Trophoblast cell (in vitro differentiated cells and primary cell): ENCODE results near the gene YBX2.

Source experiments
- DNase-seq, 2 donors: peaks; one replicate each; pipeline ENCODE4 v3.0.0-alpha.2; 2016
- H2AFZ ChIP-seq: 2 replicates; pipeline ENCODE4 v1.6.1; 2013; ENCODE audit warnings: low read length, moderate library complexity, mild to moderate bottlenecking; ENCODE audit not compliant: insufficient read depth, poor library complexity
- H2AK5ac ChIP-seq: 2 replicates; pipeline ENCODE4 v1.6.1; 2013; ENCODE audit warnings: mild to moderate bottlenecking, low read length
- H2BK120ac ChIP-seq: 2 replicates; pipeline ENCODE4 v1.6.1; 2013; ENCODE audit warnings: low read length, mild to moderate bottlenecking, moderate library complexity; ENCODE audit not compliant: insufficient read depth, poor library complexity
- H2BK12ac ChIP-seq: 2 replicates; pipeline ENCODE4 v1.6.1; 2013; ENCODE audit warnings: mild to moderate bottlenecking, low read length, moderate library complexity
- H2BK5ac ChIP-seq: 2 replicates; pipeline ENCODE4 v1.6.1; 2013; ENCODE audit warnings: low read length, low read depth, moderate library complexity, mild to moderate bottlenecking; ENCODE audit not compliant: poor library complexity
- H3K14ac ChIP-seq: 2 replicates; pipeline ENCODE4 v1.6.1; 2013; ENCODE audit warnings: mild to moderate bottlenecking, low read length
- H3K18ac ChIP-seq: 2 replicates; pipeline ENCODE4 v1.6.1; 2013; ENCODE audit warnings: mild to moderate bottlenecking, low read length
- H3K23ac ChIP-seq: 2 replicates; pipeline ENCODE4 v1.6.1; 2013; ENCODE audit warnings: low read length
- H3K27ac ChIP-seq: 2 replicates; pipeline ENCODE4 v1.5.1; 2013; ENCODE audit warnings: low read depth, mild to moderate bottlenecking, inconsistent platforms, low read length, moderate library complexity
- H3K27me3 ChIP-seq: 2 replicates; pipeline ENCODE4 v1.6.1; 2013; ENCODE audit warnings: inconsistent platforms, mild to moderate bottlenecking, low read length, moderate library complexity; ENCODE audit not compliant: insufficient read depth
- H3K36me3 ChIP-seq, 2 experiments: 1 replicate in 1 of 2; 2 replicates in 1 of 2; pipeline ENCODE4 v1.6.1; 2013; ENCODE audit warnings: low read length in 2 of 2, mild to moderate bottlenecking in 2 of 2, moderate library complexity in 1 of 2; ENCODE audit not compliant: insufficient read depth in 2 of 2, control insufficient read depth in 1 of 2
- H3K4ac ChIP-seq: 2 replicates; pipeline ENCODE4 v1.6.1; 2013; ENCODE audit warnings: low read depth, mild to moderate bottlenecking, low read length, moderate library complexity
- H3K4me1 ChIP-seq, 2 experiments: 1 replicate in 1 of 2; 2 replicates in 1 of 2; pipeline ENCODE4 v1.6.1; 2013; ENCODE audit warnings: low read length in 2 of 2, mild to moderate bottlenecking in 2 of 2, moderate library complexity in 1 of 2; ENCODE audit not compliant: insufficient read depth in 2 of 2, control insufficient read depth in 1 of 2
- H3K4me2 ChIP-seq: 2 replicates; pipeline ENCODE4 v1.6.1; 2013; ENCODE audit warnings: inconsistent platforms, mild to moderate bottlenecking, low read length, moderate library complexity
- H3K4me3 ChIP-seq: 2 replicates; pipeline ENCODE4 v1.5.1; 2013; ENCODE audit warnings: mild to moderate bottlenecking, low read depth, low read length, inconsistent platforms
- H3K79me1 ChIP-seq: one replicate; pipeline ENCODE4 v1.6.1; 2013; ENCODE audit warnings: low read length
- H3K79me2 ChIP-seq: 2 replicates; pipeline ENCODE4 v1.6.1; 2013; ENCODE audit warnings: low read length, mild to moderate bottlenecking; ENCODE audit not compliant: control insufficient read depth, insufficient read depth, poor library complexity
- H3K9ac ChIP-seq: 2 replicates; pipeline ENCODE4 v1.6.1; 2013; ENCODE audit warnings: mild to moderate bottlenecking, low read length
- H3K9me3 ChIP-seq: 2 replicates; pipeline ENCODE4 v1.6.1; 2013; ENCODE audit warnings: low read depth, mild to moderate bottlenecking, control low read depth, inconsistent platforms, low read length; ENCODE audit not compliant: insufficient read depth
- H4K12ac ChIP-seq: 2 replicates; pipeline ENCODE4 v1.6.1; 2013; ENCODE audit warnings: low read depth, mild to moderate bottlenecking, low read length, moderate library complexity
- H4K8ac ChIP-seq: 2 replicates; pipeline ENCODE4 v1.6.1; 2013; ENCODE audit warnings: low read depth, mild to moderate bottlenecking, low read length, moderate library complexity
- H4K91ac ChIP-seq: one replicate; pipeline ENCODE4 v1.6.1; 2013; ENCODE audit warnings: low read depth, mild to moderate bottlenecking, low read length, moderate library complexity
- WGBS: extraction: QIAGEN DNeasy Blood & Tissue Kit; methylation state at CpG from one replicate; pipeline ENCODE4 v1.1.7; 2013; ENCODE audit warnings: missing lambda C conversion rate; ENCODE audit not compliant: insufficient read length, insufficient coverage; ENCODE audit errors: extremely low coverage; 5-methylcytosine and 5-hydroxymethylcytosine counted together

Gene YBX2

DNA sequence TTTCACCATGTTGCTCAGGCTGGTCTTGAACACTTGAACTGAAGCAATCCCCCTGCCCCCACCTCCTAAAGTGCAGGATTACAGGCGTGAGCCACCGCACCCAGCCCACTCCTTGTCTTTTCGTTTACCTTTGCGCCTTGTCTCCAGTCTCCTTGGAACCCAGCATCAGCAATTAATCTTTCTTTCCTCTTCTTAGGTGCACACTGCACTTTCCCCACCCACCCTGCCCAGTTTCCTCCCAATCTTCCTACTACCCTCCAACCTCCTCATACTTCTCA, 30.7 kb downstream of the YBX2 start:
- WGBS: no CpG with 5 or more reads among the region's 4 CpGs
- H4K12ac ChIP-seq: peak overlapping the region; percentile 14

DNA sequence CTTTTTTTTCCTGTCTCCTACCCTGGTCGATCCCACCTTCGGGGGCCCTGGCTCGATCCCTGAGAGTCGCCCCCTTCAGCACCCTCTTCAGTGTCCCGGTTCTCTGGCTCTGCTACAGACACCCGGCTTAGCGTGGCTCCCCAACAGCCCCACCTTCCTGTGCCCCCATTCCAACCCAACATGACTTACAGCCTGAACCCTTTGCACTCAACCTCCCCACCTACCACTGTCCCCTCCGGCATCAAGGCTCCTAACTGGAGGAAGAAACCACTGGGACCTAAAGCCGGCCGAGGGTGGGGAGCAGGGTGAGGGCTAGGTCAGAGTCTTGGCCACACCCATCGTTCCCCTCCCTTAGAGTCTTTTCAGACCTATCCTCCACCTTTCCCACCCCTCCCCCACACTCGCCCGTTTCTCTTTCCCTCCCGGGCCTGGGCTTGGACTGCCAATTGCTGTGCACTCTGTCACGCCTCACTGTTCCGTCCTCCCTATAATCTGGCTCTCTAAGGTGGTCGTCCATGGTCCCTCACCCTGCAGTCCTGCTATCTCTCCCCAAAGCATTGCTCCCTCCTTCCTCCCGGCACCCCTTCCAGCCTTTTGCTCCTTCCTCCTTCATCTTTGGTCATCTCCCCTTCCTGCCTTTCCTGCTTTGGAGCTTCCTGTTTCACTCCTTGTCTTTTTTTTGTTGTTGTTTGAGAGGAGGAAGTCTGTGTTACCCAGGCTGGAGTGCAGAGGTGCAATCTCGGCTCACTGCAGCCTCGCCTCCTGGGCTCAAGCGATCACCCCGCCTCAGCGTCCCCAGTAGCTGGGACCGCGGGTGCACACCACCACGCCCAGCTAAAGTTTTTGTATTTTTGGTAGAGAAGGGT, 31.3 kb downstream of the YBX2 start:
- peaks cover 28% of the 10 kb centered on the region for H3K79me1 ChIP-seq
- H4K91ac ChIP-seq: peak overlapping the region; percentile 92
- peak overlapping the region; percentile 84 for H3K27ac ChIP-seq
- peak overlapping the region; percentile 87 for H3K4me3 ChIP-seq
- H2AK5ac ChIP-seq: peak overlapping the region; percentile 81
- no peaks in the 10 kb centered on the region for H3K27me3 ChIP-seq
- peak overlapping the region; percentile 68 for H3K4me2 ChIP-seq
- peak overlapping the region; percentile 33 for H2BK12ac ChIP-seq
- peaks cover 10 to 17% of the 10 kb centered on the region in 2 experiments for H3K4me1 ChIP-seq
- peak overlapping the region; percentile 84 for H3K14ac ChIP-seq
- peaks cover 2% of the 10 kb centered on the region for H3K9me3 ChIP-seq
- H3K23ac ChIP-seq: peak overlapping the region; percentile 37
- H4K8ac ChIP-seq: peak overlapping the region; percentile 47
- peaks cover 11 to 18% of the 10 kb centered on the region in 2 experiments for H3K36me3 ChIP-seq
- peak overlapping the region; percentile 87 for H2BK5ac ChIP-seq
- peak overlapping the region; percentile 86 for H3K4ac ChIP-seq
- peak overlapping the region; percentile 69 for H2AFZ ChIP-seq
- peak overlapping the region; percentile 71 for H3K9ac ChIP-seq
- WGBS: no CpG with 5 or more reads among the region's 26 CpGs
- H3K18ac ChIP-seq: peak overlapping the region; percentile 78
- peak overlapping the region; percentile 57 for H4K12ac ChIP-seq
- peaks cover 25% of the 10 kb centered on the region for H3K79me2 ChIP-seq
- peak; percentile 65 to 68 for DNase-seq
- peak overlapping the region; percentile 70 for H2BK120ac ChIP-seq

More for the DNA sequence above, 30.7 kb downstream of the YBX2 start:
- no peaks in the 10 kb centered on the region for H3K27me3 ChIP-seq
- H3K14ac ChIP-seq: no peak overlapping the region
- no peak overlapping the region for H2AFZ ChIP-seq
- no peak overlapping the region for H2BK12ac ChIP-seq
- H4K91ac ChIP-seq: peak overlapping the region; percentile 40
- H3K23ac ChIP-seq: no peak overlapping the region
- H3K18ac ChIP-seq: no peak overlapping the region
- DNase-seq: no peak
- H2AK5ac ChIP-seq: no peak overlapping the region
- peak overlapping the region; percentile 84 for H3K27ac ChIP-seq
- H3K4me2 ChIP-seq: peak overlapping the region; percentile 68
- peaks cover 28% of the 10 kb centered on the region for H3K79me1 ChIP-seq
- H2BK5ac ChIP-seq: no peak overlapping the region
- peaks cover 25% of the 10 kb centered on the region for H3K79me2 ChIP-seq
- peaks cover 2% of the 10 kb centered on the region for H3K9me3 ChIP-seq
- no peak overlapping the region for H3K9ac ChIP-seq
- peak overlapping the region; percentile 47 for H4K8ac ChIP-seq
- no peak overlapping the region for H3K4me3 ChIP-seq
- peaks cover 11 to 12% of the 10 kb centered on the region in 2 experiments for H3K36me3 ChIP-seq
- peaks cover 10 to 17% of the 10 kb centered on the region in 2 experiments for H3K4me1 ChIP-seq
- no peak overlapping the region for H2BK120ac ChIP-seq
- no peak overlapping the region for H3K4ac ChIP-seq

DNA sequence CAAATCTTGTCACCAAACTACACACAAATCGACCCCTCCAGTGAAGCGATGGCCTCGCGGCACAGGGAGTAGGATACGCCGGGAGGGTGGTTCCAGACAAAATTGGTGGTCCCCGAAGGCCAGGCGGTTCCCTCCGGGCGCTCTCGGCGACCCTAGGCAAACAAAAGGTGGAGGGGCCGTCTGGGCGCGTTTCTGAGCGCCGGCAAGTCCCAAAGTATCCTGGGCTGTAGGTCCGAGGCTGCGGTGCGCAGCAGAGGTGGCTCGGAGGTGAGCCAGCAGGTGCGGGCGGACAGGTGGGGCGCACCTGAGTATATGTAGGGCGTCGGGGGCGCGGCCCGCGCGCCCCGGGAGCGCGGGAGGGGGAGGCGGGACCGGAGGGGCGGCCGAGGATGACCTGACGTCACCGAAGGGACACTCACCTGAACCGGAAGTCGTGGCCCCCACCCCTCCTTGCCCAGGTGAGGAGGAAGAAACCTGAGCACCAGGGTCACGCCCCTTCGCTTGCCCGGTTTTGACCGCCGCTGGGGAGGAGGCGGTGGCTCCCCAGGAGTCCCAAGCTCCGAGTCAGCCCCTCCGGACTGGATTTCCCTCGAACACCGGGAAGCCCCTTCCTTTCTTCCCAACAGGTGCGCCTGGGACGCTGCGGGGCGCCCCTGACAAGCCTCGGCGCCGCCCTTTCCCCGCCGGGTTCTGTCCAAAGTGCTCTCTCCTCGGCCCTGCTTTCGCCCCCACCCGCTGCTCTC, 32.1 kb downstream of the YBX2 start, which contains the start of gene CLDN7:
CLDN7 (minus strand) TSS at position 287 of the 743 bp plus-strand sequence. CDS start 435 bp downstream, outside the sequence.
- H3K79me1 ChIP-seq: peaks cover 28% of the 10 kb centered on the region
- H3K18ac ChIP-seq: peak within 1 kb of the TSS; percentile 78
- H2BK12ac ChIP-seq: peak within 1 kb of the TSS; percentile 47
- H3K14ac ChIP-seq: peak within 1 kb of the TSS; percentile 84
- peak within 1 kb of the TSS; percentile 79 for H3K9ac ChIP-seq
- peak; percentile 82 to 85 for DNase-seq
- peak within 1 kb of the TSS; percentile 72 for H4K12ac ChIP-seq
- peaks cover 2% of the 10 kb centered on the region for H3K9me3 ChIP-seq
- H2BK120ac ChIP-seq: peak within 1 kb of the TSS; percentile 81
- peak within 1 kb of the TSS; percentile 87 for H3K4me3 ChIP-seq
- H3K4me1 ChIP-seq: peaks cover 10 to 17% of the 10 kb centered on the region in 2 experiments
- H3K23ac ChIP-seq: peak within 1 kb of the TSS; percentile 37
- peak within 1 kb of the TSS; percentile 68 for H3K4me2 ChIP-seq
- H2BK5ac ChIP-seq: peak within 1 kb of the TSS; percentile 87
- peak within 1 kb of the TSS; percentile 69 for H2AFZ ChIP-seq
- peaks cover 14 to 20% of the 10 kb centered on the region in 2 experiments for H3K36me3 ChIP-seq
- no peaks in the 10 kb centered on the region for H3K27me3 ChIP-seq
- H4K91ac ChIP-seq: peak within 1 kb of the TSS; percentile 92
- peaks cover 25% of the 10 kb centered on the region for H3K79me2 ChIP-seq
- H3K27ac ChIP-seq: peak within 1 kb of the TSS; percentile 84
- peak within 1 kb of the TSS; percentile 88 for H3K4ac ChIP-seq
- H4K8ac ChIP-seq: peak within 1 kb of the TSS; percentile 61
- H2AK5ac ChIP-seq: peak within 1 kb of the TSS; percentile 81
- WGBS: no CpG with 5 or more reads among the region's 64 CpGs
